H1 (cell line): ENCODE results near the gene OR6C4.

Experiments
- EP300 ChIP-seq, 2 experiments: IDR thresholded peaks; 1 replicate in 1 of 2; 2 replicates in 1 of 2; pipeline ENCODE4 v1.6.1; 2011 to 2012; ENCODE audit warnings: low read depth in 2 of 2, low read length in 2 of 2, mild to moderate bottlenecking in 2 of 2, borderline replicate concordance in 1 of 2, inconsistent platforms in 1 of 2, moderate library complexity in 1 of 2
- EZH2 ChIP-seq: fragments of 200-600 bp; sonication (generic); IDR thresholded peaks from 2 replicates; pipeline ENCODE4 v1.7.1; 2012; ENCODE audit warnings: low read depth, mild to moderate bottlenecking, moderate library complexity, low read length, inconsistent platforms; ENCODE audit not compliant: severe bottlenecking
- PHF8 ChIP-seq: fragments of 200-600 bp; sonication (generic); conservative IDR thresholded peaks from 2 replicates; pipeline ENCODE4 v1.7.1; 2012; ENCODE audit warnings: low read depth, mild to moderate bottlenecking, inconsistent platforms, low read length, moderate library complexity
- POLR2A ChIP-seq, 2 experiments: IDR thresholded peaks; 1 replicate in 1 of 2; 2 replicates in 1 of 2; pipeline ENCODE4 v1.6.1; 2011; ENCODE audit warnings: low read depth in 2 of 2, low read length in 2 of 2, mild to moderate bottlenecking in 2 of 2; ENCODE audit errors: control extremely low read depth in 1 of 2
- RAD21 ChIP-seq, 2 experiments: IDR thresholded peaks in 1 of 2; conservative IDR thresholded peaks in 1 of 2; 2 replicates each; pipeline ENCODE4 v1.6.1; 2011; ENCODE audit warnings: low read depth in 2 of 2, low read length in 2 of 2, improper control_type of control experiment in 1 of 2, inconsistent platforms in 1 of 2, mild to moderate bottlenecking in 1 of 2, moderate library complexity in 1 of 2
- TCF12 ChIP-seq: IDR thresholded peaks from 2 replicates; pipeline ENCODE4 v1.6.1; 2011; ENCODE audit warnings: low read depth, mild to moderate bottlenecking, low read length
- TF ChIP-seq, protein P1 (sequence below), 3 experiments: IDR thresholded peaks; 1 replicate in 2 of 3; 2 replicates in 1 of 3; pipeline versions ENCODE4 v1.5.1 to v1.6.1; 2011; ENCODE audit warnings: low read length in 3 of 3, mild to moderate bottlenecking in 3 of 3, inconsistent platforms in 2 of 3, low read depth in 1 of 3, moderate library complexity in 1 of 3; ENCODE audit not compliant: insufficient read depth in 1 of 3; ENCODE audit errors: control extremely low read depth in 1 of 3
- TF ChIP-seq, protein P2 (sequence below): IDR thresholded peaks from 2 replicates; pipeline ENCODE4 v1.6.1; 2011; ENCODE audit warnings: low read length, improper control_type of control experiment

DNA sequence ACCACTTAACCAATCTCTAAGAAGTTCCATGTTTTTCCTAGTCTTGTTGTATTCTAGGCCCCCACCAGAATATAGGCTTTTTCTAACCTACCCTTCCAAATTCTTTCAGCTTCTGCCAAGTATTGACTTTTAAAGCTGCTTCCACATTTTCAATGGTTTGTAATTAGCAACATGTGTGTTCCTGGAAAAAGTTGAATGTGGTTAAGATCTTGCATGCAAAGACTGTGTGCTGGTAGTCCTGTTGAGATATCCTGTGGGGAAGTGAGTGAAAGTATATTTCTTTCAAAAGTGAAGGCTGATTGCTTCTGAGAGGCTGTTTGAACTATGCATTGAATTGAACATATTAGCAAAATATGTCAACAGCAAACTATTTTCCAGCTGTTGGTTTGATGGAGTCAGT lies 646 bp upstream of the OR6C4 start:
- TF ChIP-seq, protein P1, sequence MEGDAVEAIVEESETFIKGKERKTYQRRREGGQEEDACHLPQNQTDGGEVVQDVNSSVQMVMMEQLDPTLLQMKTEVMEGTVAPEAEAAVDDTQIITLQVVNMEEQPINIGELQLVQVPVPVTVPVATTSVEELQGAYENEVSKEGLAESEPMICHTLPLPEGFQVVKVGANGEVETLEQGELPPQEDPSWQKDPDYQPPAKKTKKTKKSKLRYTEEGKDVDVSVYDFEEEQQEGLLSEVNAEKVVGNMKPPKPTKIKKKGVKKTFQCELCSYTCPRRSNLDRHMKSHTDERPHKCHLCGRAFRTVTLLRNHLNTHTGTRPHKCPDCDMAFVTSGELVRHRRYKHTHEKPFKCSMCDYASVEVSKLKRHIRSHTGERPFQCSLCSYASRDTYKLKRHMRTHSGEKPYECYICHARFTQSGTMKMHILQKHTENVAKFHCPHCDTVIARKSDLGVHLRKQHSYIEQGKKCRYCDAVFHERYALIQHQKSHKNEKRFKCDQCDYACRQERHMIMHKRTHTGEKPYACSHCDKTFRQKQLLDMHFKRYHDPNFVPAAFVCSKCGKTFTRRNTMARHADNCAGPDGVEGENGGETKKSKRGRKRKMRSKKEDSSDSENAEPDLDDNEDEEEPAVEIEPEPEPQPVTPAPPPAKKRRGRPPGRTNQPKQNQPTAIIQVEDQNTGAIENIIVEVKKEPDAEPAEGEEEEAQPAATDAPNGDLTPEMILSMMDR (IDR thresholded peaks at IDR 0.05; ENCODE audit: control extremely low read depth in 1 of 3, insufficient read depth in 1 of 3, low read depth in 1 of 3, low read length in 3 of 3), result no peak
- no peak for TF ChIP-seq POLR2A (IDR thresholded peaks at IDR 0.05; ENCODE audit: control extremely low read depth in 1 of 2, low read depth in 2 of 2, low read length in 2 of 2)
- no peak for TF ChIP-seq EZH2
- no peak for TF ChIP-seq RAD21 (IDR thresholded peaks at IDR 0.05 in 1 of 2, conservative IDR thresholded peaks at IDR 0.05 in 1 of 2; ENCODE audit: low read depth in 2 of 2, low read length in 2 of 2)
- TF ChIP-seq, protein P2, sequence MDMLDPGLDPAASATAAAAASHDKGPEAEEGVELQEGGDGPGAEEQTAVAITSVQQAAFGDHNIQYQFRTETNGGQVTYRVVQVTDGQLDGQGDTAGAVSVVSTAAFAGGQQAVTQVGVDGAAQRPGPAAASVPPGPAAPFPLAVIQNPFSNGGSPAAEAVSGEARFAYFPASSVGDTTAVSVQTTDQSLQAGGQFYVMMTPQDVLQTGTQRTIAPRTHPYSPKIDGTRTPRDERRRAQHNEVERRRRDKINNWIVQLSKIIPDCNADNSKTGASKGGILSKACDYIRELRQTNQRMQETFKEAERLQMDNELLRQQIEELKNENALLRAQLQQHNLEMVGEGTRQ, result no peak
- TF ChIP-seq PHF8, result no peak
- no peak for TF ChIP-seq TCF12
- TF ChIP-seq EP300 (IDR thresholded peaks at IDR 0.05; ENCODE audit: borderline replicate concordance in 1 of 2, low read depth in 2 of 2, low read length in 2 of 2), result no peak
